Thyroid gland (tissue), 4 donors: Measurements from ENCODE around the gene OR52E4. TPM values are rescaled to one million over a fixed set of nuclear protein-coding genes. Genes with fewer than 3 reads are reported as not detected.

Experiments used
- DNase-seq, 2 donors: peaks; one replicate each; pipeline ENCODE4 v3.0.0-alpha.2; 2019
- H3K27ac ChIP-seq, 3 donors: fragments of 200-600 bp; sonication (generic); 1 replicate in 2 of 3; 2 replicates in 1 of 3; pipeline ENCODE4 v1.5.1; 2016 to 2019; ENCODE audit warnings: mild to moderate bottlenecking in 1 of 3, moderate library complexity in 1 of 3
- H3K27me3 ChIP-seq: fragments of 200-600 bp; sonication (generic); one replicate; pipeline ENCODE4 v1.5.1; 2019
- H3K36me3 ChIP-seq, 2 donors: fragments of 200-600 bp; sonication (generic); one replicate each; pipeline ENCODE4 v1.5.1; 2016 to 2019
- H3K4me1 ChIP-seq, 2 donors: fragments of 200-600 bp; sonication (generic); one replicate each; pipeline ENCODE4 v1.5.1; 2017 to 2019
- H3K4me3 ChIP-seq, 3 donors: fragments of 200-600 bp; sonication (generic); replicated peaks in 1 of 3; 1 replicate in 2 of 3; 2 replicates in 1 of 3; pipeline ENCODE4 v1.5.1; 2016; ENCODE audit warnings: mild to moderate bottlenecking in 1 of 3
- H3K9me3 ChIP-seq: fragments of 200-600 bp; sonication (generic); one replicate; pipeline ENCODE4 v1.5.1; 2017
- POLR2A ChIP-seq, 2 donors: fragments of 450-650 bp; IDR thresholded peaks; one replicate each; pipeline ENCODE4 v1.6.1; 2017; ENCODE audit warnings: antibody characterized with exemption in 2 of 2, mild to moderate bottlenecking in 2 of 2, moderate library complexity in 1 of 2
- WGBS, 2 donors: methylation state at CpG; one replicate each; pipeline ENCODE4 v1.1.5; 2017; 5-methylcytosine and 5-hydroxymethylcytosine counted together
- intact Hi-C: fragments of 100-400 bp; cut with DNase I; formaldehyde crosslinking; loops from one replicate; pipeline ENCODE4 v1.15.1; 2023
- total RNA-seq, 4 donors: library from RNA; depleted of rRNA; stranded (reverse); fragments of >200 nt; gene quantifications; one replicate each; pipeline ENCODE4 v1.2.3, GENCODE V29; 2016
- TF ChIP-seq, protein P1 (sequence below), 6 experiments: fragments of 200-600 bp in 3 of 6; fragments of 450-650 bp in 3 of 6; sonication (generic) in 3 of 6; IDR thresholded peaks; one replicate each; pipeline ENCODE4 v1.5.1; 2016 to 2019; ENCODE audit warnings: antibody characterized with exemption in 6 of 6, mild to moderate bottlenecking in 2 of 6, inconsistent platforms in 1 of 6, moderate library complexity in 1 of 6

The OR52E4 gene
- total RNA-seq, 4 donors from 2014 or later: not detected

DNA sequence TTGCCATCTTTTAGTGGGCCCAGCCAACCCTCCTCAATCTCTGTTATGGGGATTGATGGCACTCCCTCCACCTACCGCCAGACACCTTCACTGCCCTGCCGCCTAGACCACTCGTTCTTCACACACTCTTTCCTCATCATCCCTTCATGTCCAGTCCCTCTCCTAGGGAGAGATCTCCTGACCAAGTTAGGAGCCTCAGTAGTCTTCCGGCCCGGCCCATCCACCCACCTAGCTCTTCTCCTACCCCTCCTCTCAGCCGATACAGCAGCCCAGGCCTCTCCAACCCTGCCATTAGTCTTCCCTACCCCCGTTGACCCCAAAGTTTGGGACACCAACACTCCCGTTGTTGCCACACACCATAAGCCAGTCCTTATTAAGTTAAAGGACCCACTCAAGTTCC, 50.6 kb downstream of the OR52E4 start:
- TF ChIP-seq POLR2A (IDR thresholded peaks at IDR 0.05): no peak
- TF ChIP-seq, protein P1, sequence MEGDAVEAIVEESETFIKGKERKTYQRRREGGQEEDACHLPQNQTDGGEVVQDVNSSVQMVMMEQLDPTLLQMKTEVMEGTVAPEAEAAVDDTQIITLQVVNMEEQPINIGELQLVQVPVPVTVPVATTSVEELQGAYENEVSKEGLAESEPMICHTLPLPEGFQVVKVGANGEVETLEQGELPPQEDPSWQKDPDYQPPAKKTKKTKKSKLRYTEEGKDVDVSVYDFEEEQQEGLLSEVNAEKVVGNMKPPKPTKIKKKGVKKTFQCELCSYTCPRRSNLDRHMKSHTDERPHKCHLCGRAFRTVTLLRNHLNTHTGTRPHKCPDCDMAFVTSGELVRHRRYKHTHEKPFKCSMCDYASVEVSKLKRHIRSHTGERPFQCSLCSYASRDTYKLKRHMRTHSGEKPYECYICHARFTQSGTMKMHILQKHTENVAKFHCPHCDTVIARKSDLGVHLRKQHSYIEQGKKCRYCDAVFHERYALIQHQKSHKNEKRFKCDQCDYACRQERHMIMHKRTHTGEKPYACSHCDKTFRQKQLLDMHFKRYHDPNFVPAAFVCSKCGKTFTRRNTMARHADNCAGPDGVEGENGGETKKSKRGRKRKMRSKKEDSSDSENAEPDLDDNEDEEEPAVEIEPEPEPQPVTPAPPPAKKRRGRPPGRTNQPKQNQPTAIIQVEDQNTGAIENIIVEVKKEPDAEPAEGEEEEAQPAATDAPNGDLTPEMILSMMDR (IDR thresholded peaks at IDR 0.05): no peak
- intact Hi-C loops: no loop called here
- no peak overlapping the region for H3K27ac ChIP-seq
- H3K4me1 ChIP-seq: no peaks in the 10 kb centered on the region
- no peaks in the 10 kb centered on the region for H3K36me3 ChIP-seq
- WGBS, 2 donors: 94 to 95% methylated on average over 8 of the region's 8 CpGs
- DNase-seq: no peak
- H3K9me3 ChIP-seq: no peaks in the 10 kb centered on the region
- no peak overlapping the region for H3K4me3 ChIP-seq
- no peaks in the 10 kb centered on the region for H3K27me3 ChIP-seq

GRCh38 chr11:5932671-5933070, 52.2 kb downstream of the OR52E4 start:
- intact Hi-C loops: no loop called here
- no peaks in the 10 kb centered on the region for H3K4me1 ChIP-seq
- H3K4me3 ChIP-seq: no peak overlapping the region
- no peaks in the 10 kb centered on the region for H3K27me3 ChIP-seq
- DNase-seq: no peak
- 95% methylated on average over 11 of the region's 11 CpGs for WGBS, 2 donors
- TF ChIP-seq, protein P1 (IDR thresholded peaks at IDR 0.05): no peak
- no peak for TF ChIP-seq POLR2A (IDR thresholded peaks at IDR 0.05)
- no peaks in the 10 kb centered on the region for H3K9me3 ChIP-seq
- no peak overlapping the region for H3K27ac ChIP-seq
- H3K36me3 ChIP-seq: no peaks in the 10 kb centered on the region

- H3K4me1 ChIP-seq: no peaks in the 10 kb centered on the region
- 91 to 95% methylated on average over 10 of the region's 10 CpGs for WGBS, 2 donors
- TF ChIP-seq POLR2A (IDR thresholded peaks at IDR 0.05): no peak
- TF ChIP-seq, protein P1 (IDR thresholded peaks at IDR 0.05): no peak
- no peak overlapping the region for H3K4me3 ChIP-seq
- H3K9me3 ChIP-seq: no peaks in the 10 kb centered on the region
- intact Hi-C loops: no loop called here
- H3K27ac ChIP-seq: no peak overlapping the region
- DNase-seq: no peak
- H3K36me3 ChIP-seq: no peaks in the 10 kb centered on the region
- no peaks in the 10 kb centered on the region for H3K27me3 ChIP-seq
Observed at GRCh38 chr11:5933116-5933515, 52.7 kb downstream of the OR52E4 start.

Other genes starting within 250 kb of the OR52E4 start
- 10 to 100 TPM; 20.8 to 61.5 (median 43.3) TPM for gene TRIM5, start 195.6 kb upstream of the OR52E4 start, total RNA-seq
- 10 to 100 TPM; 20.1 to 45.0 (median 28.1) TPM for gene TRIM22, start 190.8 kb upstream of the OR52E4 start, total RNA-seq
- gene OR56B1, start 144.2 kb upstream of the OR52E4 start, total RNA-seq: not detected
- gene OR52N4, start 126.4 kb upstream of the OR52E4 start, total RNA-seq: under 1 TPM in 2 of 4 donors, not detected in 2; 0.45 to 0.83 TPM
- gene OR52N5, start 97.3 kb upstream of the OR52E4 start, total RNA-seq: not detected
- gene OR52N1, start 89.4 kb upstream of the OR52E4 start, total RNA-seq: not detected
- gene OR52N2, start 71.7 kb upstream of the OR52E4 start, total RNA-seq: not detected
- gene OR52E6, start 38.7 kb upstream of the OR52E4 start, total RNA-seq: not detected
- gene OR52E8, start 22.9 kb upstream of the OR52E4 start, total RNA-seq: not detected
- gene OR52E5, start 12.6 kb downstream of the OR52E4 start, total RNA-seq: not detected
- not detected for gene OR56A3, start 61.6 kb downstream of the OR52E4 start, total RNA-seq
- not detected for gene OR56A5, start 87.9 kb downstream of the OR52E4 start, total RNA-seq
- gene OR52L1, start 106.4 kb downstream of the OR52E4 start, total RNA-seq: not detected
- not detected for gene OR56A4, start 126.3 kb downstream of the OR52E4 start, total RNA-seq
- gene OR56A1, start 150.1 kb downstream of the OR52E4 start, total RNA-seq: not detected
- not detected for gene OR56B4, start 227.1 kb downstream of the OR52E4 start, total RNA-seq